ENCODE measurements around the gene MFSD11. TPM values are rescaled to one million over a fixed set of nuclear protein-coding genes. Genes with fewer than 3 reads are reported as not detected.
A peak's percentile ranks its signal among the peaks of the same experiment; 100 is the strongest.

The MFSD11 gene
- total RNA-seq, 1 experiment from 2014 or later: 24.9 TPM

- DNase-seq (ENCODE audit: low read depth, low spot score): peak; percentile 97
- intact Hi-C loops (cut with micrococcal nuclease): no loop called here
- Histone ChIP-seq H3K9me2 (ENCODE audit: insufficient read depth) (no peaks in the 10 kb centered on the region), H2AFZ (ENCODE audit: low read depth, low read length, poor library complexity, severe bottlenecking) (peak within 1 kb of the TSS; percentile 30), H3K36me3 (ENCODE audit: control insufficient read depth in 1 of 2, insufficient read depth in 2 of 2, low read length in 2 of 2) (peaks cover 36 to 45% of the 10 kb centered on the region in 2 experiments), H3K4me2 (ENCODE audit: low read length) (peak within 1 kb of the TSS; percentile 94), H3K4me3 (replicated peaks in 1 of 2; ENCODE audit: low read depth in 1 of 2, low read length in 2 of 2) (peak within 1 kb of the TSS; percentile 71 to 91), H3K27me3 (ENCODE audit: insufficient read depth, low read length) (no peaks in the 10 kb centered on the region), H3K79me2 (ENCODE audit: insufficient read depth, low read length) (peaks cover 49% of the 10 kb centered on the region), H3K27ac (ENCODE audit: low read depth, low read length) (peak within 1 kb of the TSS; percentile 92), H3K9ac (ENCODE audit: low read length) (peak within 1 kb of the TSS; percentile 97), H4K20me1 (ENCODE audit: insufficient read depth) (peaks cover 39% of the 10 kb centered on the region), H3K9me3 (ENCODE audit: control insufficient read depth in 1 of 2, insufficient read depth in 1 of 2, low read depth in 1 of 2, low read length in 2 of 2) (no peaks in the 10 kb centered on the region), H3K4me1 (ENCODE audit: control insufficient read depth in 1 of 2, insufficient read depth in 2 of 2, low read length in 2 of 2) (peaks cover 16 to 34% of the 10 kb centered on the region in 2 experiments)
- peak; percentile 78 for ATAC-seq
- TF ChIP-seq TCF7L2 (IDR thresholded peaks at IDR 0.05; ENCODE audit: borderline replicate concordance, extremely low read depth, insufficient read depth, insufficient read length) (peak; percentile 34), SP1 (IDR thresholded peaks at IDR 0.05; ENCODE audit: low read depth) (peak; percentile 85), MAX (IDR thresholded peaks at IDR 0.05) (peak; percentile 94), JUND (IDR thresholded peaks at IDR 0.05) (peak; percentile 6; the same call in 1 of the 2 replicates), SRF (IDR thresholded peaks at IDR 0.05; ENCODE audit: low read depth) (no peak; the same call in 1 of the 2 replicates), EZH2 (IDR thresholded peaks at IDR 0.05) (no peak), ZFX (IDR thresholded peaks at IDR 0.05) (peak; percentile 97), ATF3 (IDR thresholded peaks at IDR 0.05) (no peak), SIN3A (IDR thresholded peaks at IDR 0.05; ENCODE audit: low read depth) (peak; percentile 100), EGR1 (IDR thresholded peaks at IDR 0.05; ENCODE audit: low read depth) (peak; percentile 80), POLR2A (IDR thresholded peaks at IDR 0.05; ENCODE audit: borderline replicate concordance, extremely low read depth, insufficient read depth, insufficient read length) (peak; percentile 100), YY1 (IDR thresholded peaks at IDR 0.05; ENCODE audit: extremely low read depth, insufficient replicate concordance, low read depth, low read length) (peak; percentile 98), ZBTB33 (IDR thresholded peaks at IDR 0.05; ENCODE audit: extremely low read depth, insufficient replicate concordance, low read length) (peak; percentile 74), POLR2AphosphoS5 (IDR thresholded peaks at IDR 0.05; ENCODE audit: low read depth, low read length) (peak; percentile 100)
- ChIA-PET POLR2A (interaction anchor here (1.0 to 3.7 kb wide), 6 partner anchors 10 to 144 kb away, joined by 3 to 27 read pairs (median 6); partner anchors contain the start of genes JMJD6 and METTL23), CTCF (interaction anchor here (1.7 kb wide), 1 partner anchor 10 kb away, joined by 6 read pairs; no protein-coding TSS in a partner anchor), RAD21 (ENCODE audit: low non-redundant PET in 1 of 2, low total read pairs in 2 of 2, uncharacterized antibody in 2 of 2, unreplicated experiment in 2 of 2) (no interaction called here)
- TSS peak; percentile 15 for BruUV-seq (replicated peaks)
These were observed 740 bp upstream of the MFSD11 start, which contains the start of gene SRSF2 for GRCh38 chr17:76737082-76737675. Gene SRSF2, minus strand, starts transcription at chr17:76737331. Its CDS starts 171 bp downstream, at chr17:76737160.

Measured in HCT116 (cell line).